Measurements from ENCODE around the gene SLC35A1.
"Not testable (repeated sequence)": the region's sequence is repeated elsewhere in the genome, so short reads cannot be mapped to it uniquely, and the experiment has no call there.

SLC35A1 gene

GRCh38 chr6:87472525-87473418, at the start of gene SLC35A1:
SLC35A1 (plus strand) TSS chr6:87472974; CDS start chr6:87473004, 30 bp downstream.
- DNase-seq (ENCODE audit: low spot score): peak; percentile 92

GRCh38 chr6:87426789-87427188, 46.0 kb upstream of the SLC35A1 start:
- no peak for DNase-seq (ENCODE audit: low spot score)

DNA sequence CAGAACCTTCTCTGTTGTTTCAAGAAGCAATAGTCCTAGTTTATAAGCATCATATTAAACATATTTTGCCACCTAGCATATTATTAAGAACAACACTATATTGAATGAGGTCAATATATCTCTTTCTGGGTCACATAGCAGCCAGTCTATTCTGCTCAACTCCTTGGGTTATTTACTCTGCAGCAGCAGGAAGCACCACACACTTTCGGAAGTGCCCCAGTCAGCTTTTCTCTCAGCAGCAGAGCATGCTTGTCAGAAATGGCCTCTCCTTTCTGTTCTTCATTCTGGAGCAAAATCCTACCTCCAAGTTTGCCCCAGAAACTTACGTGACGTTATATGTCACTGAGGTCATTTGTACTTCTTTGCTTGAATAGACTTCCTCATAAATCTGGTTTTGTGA, 42.3 kb upstream of the SLC35A1 start:
- DNase-seq (ENCODE audit: low spot score): no peak

- DNase-seq (ENCODE audit: low spot score): no peak
These were observed 41.5 kb upstream of the SLC35A1 start for GRCh38 chr6:87431263-87431662.

DNA sequence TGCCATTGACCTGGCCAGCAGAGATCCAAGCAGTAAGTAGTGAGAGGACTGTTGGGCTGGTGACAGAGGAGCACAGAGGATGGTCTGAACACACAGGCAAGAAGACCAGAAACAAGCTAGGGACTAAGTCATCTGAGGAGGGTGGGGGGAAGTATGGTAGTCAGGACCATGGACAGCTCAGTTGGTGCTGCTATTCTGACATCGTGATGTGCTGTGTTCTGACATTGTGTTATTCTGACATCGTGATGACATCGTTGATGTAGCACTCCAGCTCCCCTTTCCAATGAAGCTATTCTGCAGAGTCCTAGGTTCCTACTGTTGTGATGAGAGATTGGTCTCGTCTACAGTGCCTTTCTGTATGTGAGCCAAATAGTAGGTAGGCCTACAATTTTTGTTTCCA, 36.3 kb upstream of the SLC35A1 start:
- DNase-seq (ENCODE audit: low spot score): peak; percentile 77

GRCh38 chr6:87441711-87442110, 31.1 kb upstream of the SLC35A1 start:
- no peak for DNase-seq (ENCODE audit: low spot score)

DNA sequence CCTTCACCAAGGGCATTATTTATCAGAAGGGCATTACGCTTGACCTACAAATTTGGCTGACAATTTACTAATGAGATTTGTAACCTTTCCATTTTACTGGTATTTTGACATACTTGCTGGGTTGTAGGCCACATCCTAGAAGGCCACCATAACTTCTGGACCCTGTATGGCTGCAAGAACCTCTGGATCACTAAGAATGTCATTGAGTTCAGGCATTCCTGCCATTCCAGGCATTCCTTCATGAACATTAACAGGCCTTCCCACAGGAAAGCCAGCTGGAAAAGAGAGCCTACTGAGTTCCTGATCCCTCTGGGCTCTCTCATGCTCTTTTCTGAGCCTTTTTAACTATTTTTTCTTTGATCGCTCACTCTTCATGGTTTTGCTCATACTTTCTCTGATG, 28.4 kb upstream of the SLC35A1 start:
- DNase-seq (ENCODE audit: low spot score): no peak

DNA sequence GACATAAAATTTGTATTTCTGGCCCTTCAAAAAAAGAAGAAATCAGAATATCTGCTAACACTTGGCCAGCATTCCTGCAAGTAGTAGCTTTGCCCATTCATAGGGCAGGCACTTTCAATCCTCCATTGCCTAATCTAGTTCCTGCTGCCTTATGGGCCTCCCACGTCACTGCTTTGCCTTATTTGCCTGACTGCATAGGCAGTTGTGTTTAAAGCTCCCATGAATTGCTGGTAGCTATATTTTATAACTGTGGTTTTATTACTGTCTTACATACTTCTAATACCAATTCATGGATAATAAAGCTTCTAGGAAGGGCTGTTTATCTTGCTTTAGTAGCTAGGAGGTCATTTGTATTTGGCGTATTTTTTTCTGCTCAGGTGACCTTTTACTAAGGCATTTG, 7.7 kb upstream of the SLC35A1 start:
- DNase-seq (ENCODE audit: low spot score): no peak

- no peak for DNase-seq (ENCODE audit: low spot score)
These were observed 687 bp downstream of the SLC35A1 start for GRCh38 chr6:87473419-87473903.

DNA sequence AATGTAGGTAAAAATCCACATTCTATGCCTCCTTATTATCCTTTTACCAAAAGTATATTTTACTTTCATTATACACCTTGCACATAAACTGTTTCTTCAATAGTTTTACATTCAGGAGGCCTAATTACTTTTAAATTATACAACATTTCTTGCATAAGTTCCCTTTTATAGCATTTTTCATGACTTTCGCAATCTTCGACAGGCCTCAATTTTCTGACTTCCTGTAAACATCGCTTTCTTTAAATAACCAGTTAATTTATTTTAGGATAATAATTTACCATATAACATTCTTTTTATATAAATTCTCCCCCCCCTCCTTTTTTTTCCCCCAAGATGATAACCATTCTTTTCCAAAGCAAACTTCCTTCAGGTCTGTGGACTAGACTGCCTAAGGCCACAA, 9.2 kb downstream of the SLC35A1 start:
- no peak for DNase-seq (ENCODE audit: low spot score)

DNA sequence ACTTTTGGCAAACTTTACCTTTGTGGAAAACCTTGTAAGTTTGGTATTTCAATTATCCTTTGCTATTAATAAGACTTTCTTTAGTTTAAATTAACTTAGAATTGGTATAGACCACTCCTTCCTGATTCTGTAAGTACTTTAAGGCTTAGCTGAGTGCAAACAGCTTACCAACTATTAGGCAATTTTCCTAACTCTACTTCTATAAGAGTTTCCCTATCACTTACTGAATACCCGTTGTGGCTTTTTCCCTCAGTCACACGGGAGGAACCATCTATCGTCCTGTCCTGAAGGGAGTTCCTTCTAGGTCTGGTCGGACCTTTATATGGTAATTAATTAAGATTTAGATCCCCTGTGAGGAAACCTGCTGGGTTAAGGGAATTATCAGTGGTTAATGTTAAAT, 9.6 kb downstream of the SLC35A1 start:
- DNase-seq (ENCODE audit: low spot score): no peak

GRCh38 chr6:87483929-87484328, 11.2 kb downstream of the SLC35A1 start:
- DNase-seq (ENCODE audit: low spot score): peak; percentile 73

- DNase-seq (ENCODE audit: low spot score): no peak
These were observed 11.7 kb downstream of the SLC35A1 start for GRCh38 chr6:87484491-87484890.

DNA sequence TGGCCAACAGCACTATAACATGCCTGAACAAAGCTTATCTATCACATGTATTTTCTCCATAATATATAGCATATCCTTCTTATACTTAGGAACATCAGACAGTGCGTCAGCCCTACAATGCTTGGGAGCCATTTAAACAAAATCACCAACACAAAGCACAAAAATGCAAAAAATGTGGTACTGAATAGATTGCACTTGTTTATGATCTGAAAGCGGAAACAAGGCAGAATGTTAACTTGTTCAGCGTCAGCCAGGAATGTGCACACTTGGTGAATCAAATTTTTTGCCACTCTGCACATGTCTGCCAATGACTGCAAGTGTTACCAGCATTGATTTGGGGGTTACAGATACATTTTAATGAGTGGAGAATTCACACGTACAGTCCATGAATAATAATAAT, 14.8 kb downstream of the SLC35A1 start:
- no peak for DNase-seq (ENCODE audit: low spot score)

DNA sequence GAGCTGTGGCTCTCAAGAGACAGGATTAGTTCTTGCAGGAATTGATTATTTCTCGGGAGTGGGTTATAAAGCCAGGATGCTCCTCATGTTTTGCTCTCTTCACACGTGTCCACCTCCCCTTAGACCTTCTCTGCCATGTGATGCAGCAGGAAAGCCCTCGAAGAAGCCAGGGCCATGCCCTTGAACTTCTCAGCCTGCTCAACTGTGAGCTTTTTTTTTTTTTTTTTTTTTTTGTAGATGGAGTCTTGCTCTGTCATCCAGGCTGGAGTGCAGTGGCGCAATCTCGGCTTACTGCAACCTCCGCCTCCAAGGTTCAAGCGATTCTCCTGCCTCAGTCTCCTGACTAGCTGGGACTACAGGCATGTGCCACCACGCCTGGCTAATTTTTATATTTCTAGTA, 16.6 kb downstream of the SLC35A1 start:
- not testable (repeated sequence) for DNase-seq (ENCODE audit: low spot score)

- DNase-seq (ENCODE audit: low spot score): no peak
These were observed 22.1 kb downstream of the SLC35A1 start for GRCh38 chr6:87494761-87495422.

DNA sequence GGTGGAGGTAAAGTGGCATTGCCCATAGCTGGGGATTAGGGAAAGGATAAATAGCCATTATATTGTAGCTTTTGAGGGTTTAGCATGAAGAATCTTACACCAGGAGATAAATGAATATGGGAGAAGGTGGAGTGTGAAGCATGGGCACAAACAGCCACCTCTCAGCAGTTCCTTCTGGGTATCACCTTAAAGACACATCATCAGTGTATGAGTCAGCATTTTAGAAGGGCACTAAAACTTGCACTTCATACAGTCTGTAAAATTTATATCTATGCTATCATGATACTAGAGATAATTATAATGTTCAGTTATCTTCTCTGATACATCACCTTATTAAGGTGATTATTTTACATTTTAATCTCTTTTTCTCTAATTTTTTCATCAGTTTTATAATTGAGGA, 25.3 kb downstream of the SLC35A1 start:
- no peak for DNase-seq (ENCODE audit: low spot score)

- DNase-seq (ENCODE audit: low spot score): no peak
These were observed 29.2 kb downstream of the SLC35A1 start for GRCh38 chr6:87501809-87502572.

DNA sequence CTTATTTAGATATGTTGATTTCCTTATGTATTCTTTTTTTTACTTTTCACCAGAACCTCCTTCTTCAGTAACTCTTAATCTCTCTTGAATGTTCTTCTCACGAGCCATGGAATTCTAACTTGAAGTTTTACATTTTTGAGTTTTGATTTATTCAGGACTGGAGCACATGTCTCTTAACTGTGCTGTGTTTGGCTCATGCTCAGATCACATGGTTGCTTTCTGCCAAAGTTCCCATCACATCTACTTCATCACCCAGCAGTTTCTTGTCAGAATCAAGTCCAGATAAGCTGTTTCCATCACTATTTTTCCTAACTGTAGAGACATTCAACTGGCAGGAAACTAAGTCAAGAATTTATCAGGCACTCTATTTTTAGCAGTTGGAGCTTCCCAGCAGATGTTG, 31.7 kb downstream of the SLC35A1 start:
- no peak for DNase-seq (ENCODE audit: low spot score)

DNA sequence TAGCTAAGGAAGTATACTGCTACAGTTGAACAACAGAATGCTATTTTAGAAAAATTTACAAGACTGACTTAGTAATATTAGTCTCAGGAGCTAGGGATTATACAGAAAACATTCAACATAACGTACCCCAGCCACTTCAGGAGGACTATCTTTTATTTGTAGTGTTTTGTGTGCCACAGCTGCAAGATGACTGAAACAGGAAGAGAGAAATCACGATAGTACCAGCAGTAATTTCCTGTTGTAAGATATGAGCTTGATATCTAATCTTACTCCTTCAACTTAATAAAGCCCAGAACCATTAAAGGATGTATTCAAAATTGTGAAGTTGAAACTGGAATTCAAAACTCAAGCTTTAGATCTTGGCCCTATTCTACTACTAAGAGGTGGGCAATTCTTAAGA, 42.1 kb downstream of the SLC35A1 start:
- DNase-seq (ENCODE audit: low spot score): no peak

DNA sequence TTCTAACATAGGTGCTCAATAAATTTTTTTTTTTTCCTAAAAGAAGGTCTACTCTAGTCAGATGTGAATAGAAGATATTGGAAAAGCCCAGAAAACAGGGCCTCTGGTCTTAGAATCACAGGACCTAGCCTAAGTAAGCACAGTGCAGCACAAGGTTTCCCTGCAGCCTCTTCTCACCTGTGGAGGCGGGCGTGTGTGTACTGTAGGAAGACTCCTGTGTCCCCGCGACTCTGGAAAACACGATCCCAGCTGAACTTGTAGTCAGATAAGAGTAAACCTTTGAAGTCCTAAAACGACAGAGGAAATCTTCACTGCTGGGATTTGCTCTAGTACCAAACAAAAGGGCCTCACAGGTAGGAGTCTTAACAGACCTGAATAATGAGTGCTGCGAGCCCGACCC, 45.7 kb downstream of the SLC35A1 start:
- DNase-seq (ENCODE audit: low spot score): no peak

DNA sequence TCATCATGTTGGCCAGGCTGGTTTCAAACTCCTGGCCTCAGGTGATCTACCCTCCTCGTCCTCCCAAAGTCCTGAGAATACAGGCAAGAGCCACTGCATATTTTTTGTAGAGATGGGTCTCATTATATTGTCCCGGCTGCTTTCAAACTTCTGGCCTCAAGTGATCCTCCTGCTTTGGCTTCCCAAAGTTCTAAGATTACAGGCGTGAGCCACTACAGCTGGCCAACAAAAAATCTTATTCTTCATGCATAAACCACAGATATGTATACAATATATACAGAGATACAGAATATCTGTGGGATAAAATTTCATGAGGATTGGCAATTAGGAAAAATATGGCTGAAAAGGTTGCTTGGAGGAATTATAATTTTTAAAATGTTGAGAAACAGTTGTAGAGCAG, 49.9 kb downstream of the SLC35A1 start:
- DNase-seq (ENCODE audit: low spot score): no peak

GRCh38 chr6:87529221-87529620, 56.4 kb downstream of the SLC35A1 start:
- DNase-seq (ENCODE audit: low spot score): no peak

Measured in ecto neural progenitor cell (in vitro differentiated cells).